Measurements from ENCODE around the gene SATB2. TPM values are rescaled to one million over a fixed set of nuclear protein-coding genes. Genes with fewer than 3 reads are reported as not detected.

Gene SATB2
- total RNA-seq, 1 donor from 2014 or later, result 1.5 TPM

DNA sequence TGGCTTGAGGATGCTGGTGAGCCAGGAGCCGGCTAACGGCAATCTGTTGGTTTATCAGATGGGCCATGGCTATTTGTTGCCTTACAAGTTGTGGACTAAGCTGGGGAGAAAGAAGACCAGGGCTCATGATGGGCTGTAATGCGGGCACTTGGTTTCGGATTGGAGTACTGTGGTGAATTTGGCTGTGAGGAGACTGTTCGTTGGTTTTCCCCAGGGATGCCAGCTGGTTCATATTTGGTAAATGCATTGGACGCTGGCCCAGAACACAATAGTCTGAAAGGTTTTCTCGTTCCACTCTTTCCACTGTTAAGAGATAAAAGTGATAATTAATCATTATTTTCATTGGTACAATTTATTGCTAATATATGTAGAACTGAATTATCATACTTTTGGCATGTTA is 108.9 kb downstream of the SATB2 start:
- intact Hi-C loops (cut with DNase I), result no loop called here
- DNase-seq (ENCODE audit: low spot score), result no peak

DNA sequence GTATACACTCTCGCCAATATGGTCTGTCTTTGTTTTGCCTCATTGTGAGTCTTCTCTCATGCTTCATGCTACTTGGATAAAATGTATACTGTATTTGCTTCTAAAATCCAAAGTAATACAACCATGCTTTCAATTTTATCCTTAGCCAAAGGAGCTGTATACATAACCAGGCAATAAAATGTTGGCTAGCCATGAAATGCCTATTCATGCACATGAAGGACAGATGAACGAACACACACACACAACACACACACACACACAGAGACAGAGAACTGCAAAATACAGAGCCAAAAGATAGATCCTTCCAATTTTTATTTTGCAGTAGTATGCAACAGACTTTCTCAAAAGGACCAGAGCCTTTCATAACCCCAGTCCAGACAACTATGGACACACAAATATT is 113.7 kb downstream of the SATB2 start:
- DNase-seq (ENCODE audit: low spot score), result no peak
- intact Hi-C loops (cut with DNase I), result no loop called here

DNA sequence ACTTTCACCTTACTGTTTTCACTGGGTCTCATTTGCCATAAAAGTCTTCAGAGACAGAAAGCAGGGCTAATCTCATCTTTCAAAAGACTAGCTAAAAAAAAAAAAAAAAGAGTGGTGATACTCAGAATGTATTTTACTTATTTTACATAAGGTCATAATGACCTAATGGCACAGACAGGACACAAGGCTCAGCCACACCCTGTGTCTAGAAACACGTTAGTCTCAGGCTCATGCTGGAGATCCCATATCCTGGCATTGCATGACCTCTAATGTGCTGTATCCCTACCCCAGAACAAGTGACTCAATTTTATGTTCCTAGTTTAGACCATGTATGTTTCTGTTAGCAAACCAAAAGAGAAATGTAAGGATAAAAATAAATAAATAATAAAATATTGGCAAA is 115.4 kb downstream of the SATB2 start:
- DNase-seq (ENCODE audit: low spot score), result no peak
- intact Hi-C loops (cut with DNase I), result no loop called here

DNA sequence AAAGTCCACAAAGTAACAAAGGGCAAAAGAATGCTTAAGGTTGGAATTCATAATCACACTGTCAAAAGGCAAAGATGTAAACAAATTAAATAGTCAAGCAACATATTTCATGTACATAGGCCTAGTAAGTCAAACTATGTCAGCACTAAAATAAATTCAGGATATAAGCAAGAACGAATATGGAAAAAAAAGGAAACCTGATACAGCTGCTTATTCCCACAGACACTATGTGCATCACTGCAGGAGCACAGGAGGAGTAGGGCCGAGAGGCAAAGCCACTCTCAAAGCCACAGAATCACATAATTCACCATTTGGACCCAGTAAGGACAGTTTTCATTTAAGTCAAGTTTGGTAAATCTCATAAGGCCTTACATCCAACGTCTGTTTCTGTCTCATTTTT is 116.6 kb downstream of the SATB2 start:
- intact Hi-C loops (cut with DNase I), result no loop called here

DNA sequence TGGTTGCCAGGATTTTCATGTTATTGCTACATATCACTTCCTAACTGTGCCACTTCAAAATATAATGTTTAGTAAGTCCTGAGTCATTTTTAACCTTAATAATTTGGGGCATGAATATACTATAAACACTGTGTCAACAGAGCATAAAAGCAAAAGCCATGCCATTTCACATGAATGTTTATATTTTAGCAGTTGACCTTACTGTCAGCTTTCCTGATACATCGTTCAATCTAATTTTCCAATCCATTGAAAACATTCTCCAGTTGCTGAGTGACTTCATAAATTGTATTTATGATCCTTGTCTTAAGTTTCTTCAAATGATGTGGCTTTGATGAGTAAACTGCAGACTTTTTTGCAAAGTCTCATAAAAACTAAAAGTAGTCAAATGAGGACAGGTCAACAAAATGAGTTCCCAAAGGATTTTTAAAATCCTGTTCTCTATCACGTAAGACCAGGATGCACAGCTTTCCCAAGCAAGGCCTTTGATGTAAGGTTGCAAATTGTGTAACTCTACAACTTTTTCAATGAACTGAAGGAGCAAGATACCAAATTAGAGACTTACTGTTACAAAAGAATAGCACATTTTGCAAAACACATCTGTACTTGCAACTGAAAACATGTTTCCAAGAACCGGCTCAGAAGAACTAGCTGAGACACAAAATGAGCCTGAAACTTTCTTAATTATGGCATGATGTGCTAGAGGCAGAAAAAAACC is 117.7 kb downstream of the SATB2 start:
- no peak for DNase-seq (ENCODE audit: low spot score)
- intact Hi-C loops (cut with DNase I), result no loop called here

More for the DNA sequence above, 116.6 kb downstream of the SATB2 start:
- DNase-seq (ENCODE audit: low spot score), result no peak

DNA sequence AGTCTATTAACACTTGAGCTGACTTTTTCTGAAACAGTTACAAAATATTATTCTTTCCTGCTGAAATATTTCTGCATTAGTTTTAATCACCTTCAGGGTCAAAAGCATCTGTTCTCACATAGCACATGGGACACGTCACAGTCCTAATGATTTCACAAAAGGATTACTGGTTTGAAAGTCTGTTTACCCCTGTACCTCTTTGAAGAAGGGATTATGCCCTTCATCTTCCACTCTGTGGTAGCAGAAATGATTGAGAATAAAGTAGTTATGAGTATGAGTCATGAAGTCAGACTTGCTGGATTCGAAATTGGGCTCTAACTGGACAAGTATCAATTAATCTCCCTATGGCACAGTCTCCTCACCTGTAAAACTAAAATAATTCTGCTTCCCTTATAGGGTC is 121.2 kb downstream of the SATB2 start:
- DNase-seq (ENCODE audit: low spot score), result no peak
- intact Hi-C loops (cut with DNase I), result no loop called here

- intact Hi-C loops (cut with DNase I), result no loop called here
- DNase-seq (ENCODE audit: low spot score), result no peak
Observed at GRCh38 chr2:199335502-199335901, 122.2 kb downstream of the SATB2 start.

DNA sequence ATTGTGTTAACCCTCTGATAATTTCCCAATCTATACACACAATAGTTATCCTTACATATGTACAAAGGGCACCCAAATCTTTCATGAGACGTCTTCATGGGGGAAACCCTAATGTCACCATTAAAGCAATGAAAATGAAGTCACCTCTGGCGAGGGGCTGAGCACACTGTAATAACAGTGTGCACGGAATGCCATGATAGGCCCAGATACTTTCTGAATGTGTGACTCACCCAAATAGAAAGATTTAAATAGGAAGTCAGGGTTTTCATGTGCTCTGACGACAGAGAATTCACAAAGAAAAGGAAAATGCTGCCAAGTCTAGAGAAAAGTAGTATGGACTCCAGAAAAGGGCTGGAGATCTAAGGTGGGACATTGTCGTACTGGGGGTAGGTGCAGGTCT is 128.3 kb downstream of the SATB2 start:
- no peak for DNase-seq (ENCODE audit: low spot score)
- intact Hi-C loops (cut with DNase I), result no loop called here

GRCh38 chr2:199329031-199329430 is 128.7 kb downstream of the SATB2 start:
- no peak for DNase-seq (ENCODE audit: low spot score)
- intact Hi-C loops (cut with DNase I), result no loop called here

DNA sequence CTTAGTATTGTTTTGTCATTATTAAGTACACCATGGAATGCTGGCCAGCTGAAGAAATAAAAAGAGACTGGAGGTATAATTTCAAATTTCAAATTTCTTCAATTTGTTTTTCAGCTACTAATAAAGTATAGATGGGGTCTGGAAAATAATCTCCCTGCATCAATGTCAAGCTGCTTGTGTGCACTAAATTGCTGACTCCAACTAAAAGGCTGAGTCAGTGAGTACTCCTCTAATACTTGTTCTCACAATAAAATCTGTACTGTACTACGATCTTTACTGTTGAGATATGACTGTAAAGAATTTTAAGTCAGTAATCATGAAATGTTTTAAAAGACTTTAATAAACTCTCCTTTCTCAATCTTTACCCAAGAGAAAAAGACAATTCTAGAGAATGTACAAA is 131.9 kb downstream of the SATB2 start:
- DNase-seq (ENCODE audit: low spot score), result no peak
- intact Hi-C loops (cut with DNase I), result no loop called here

DNA sequence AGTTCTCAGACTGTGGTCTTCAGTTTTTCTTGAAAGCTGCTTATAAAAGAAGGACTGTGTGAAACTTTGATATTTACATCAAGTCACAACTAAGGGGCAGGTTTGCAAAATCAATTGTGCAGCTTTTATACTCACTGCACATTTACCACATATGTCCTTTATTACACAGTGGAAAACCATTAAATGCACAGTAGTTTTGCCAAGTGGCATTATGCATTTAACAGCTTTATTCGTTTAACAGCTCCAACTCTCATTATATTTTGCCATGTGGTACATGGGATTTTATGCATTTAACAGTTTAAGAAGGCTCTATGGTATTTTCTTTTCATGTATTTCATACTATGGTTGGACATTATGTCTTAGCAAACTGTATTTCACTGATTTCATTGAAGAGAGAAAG is 135.6 kb downstream of the SATB2 start:
- DNase-seq (ENCODE audit: low spot score), result no peak
- intact Hi-C loops (cut with DNase I), result no loop called here

GRCh38 chr2:199317646-199318045 is 140.1 kb downstream of the SATB2 start:
- no peak for DNase-seq (ENCODE audit: low spot score)
- intact Hi-C loops (cut with DNase I), result no loop called here

DNA sequence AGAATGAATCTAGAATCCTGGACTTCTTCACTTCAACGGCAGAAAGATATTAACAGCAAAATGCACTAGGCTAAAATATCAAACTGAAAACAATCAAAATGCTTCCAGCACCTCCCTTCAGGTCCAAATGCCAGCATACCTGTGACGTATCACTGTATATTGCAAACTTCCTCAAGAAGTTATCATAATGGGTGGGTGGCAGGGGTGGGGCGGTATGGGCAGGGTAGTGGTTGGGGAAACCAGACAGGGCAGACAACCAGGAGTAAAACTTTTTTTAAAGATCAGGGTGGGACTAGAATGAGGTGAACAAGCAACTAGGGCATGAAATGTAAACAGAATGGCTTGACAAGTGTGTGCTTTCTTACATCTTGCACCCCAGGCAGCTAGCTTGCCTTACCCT is 140.9 kb downstream of the SATB2 start:
- no peak for DNase-seq (ENCODE audit: low spot score)
- intact Hi-C loops (cut with DNase I), result no loop called here

DNA sequence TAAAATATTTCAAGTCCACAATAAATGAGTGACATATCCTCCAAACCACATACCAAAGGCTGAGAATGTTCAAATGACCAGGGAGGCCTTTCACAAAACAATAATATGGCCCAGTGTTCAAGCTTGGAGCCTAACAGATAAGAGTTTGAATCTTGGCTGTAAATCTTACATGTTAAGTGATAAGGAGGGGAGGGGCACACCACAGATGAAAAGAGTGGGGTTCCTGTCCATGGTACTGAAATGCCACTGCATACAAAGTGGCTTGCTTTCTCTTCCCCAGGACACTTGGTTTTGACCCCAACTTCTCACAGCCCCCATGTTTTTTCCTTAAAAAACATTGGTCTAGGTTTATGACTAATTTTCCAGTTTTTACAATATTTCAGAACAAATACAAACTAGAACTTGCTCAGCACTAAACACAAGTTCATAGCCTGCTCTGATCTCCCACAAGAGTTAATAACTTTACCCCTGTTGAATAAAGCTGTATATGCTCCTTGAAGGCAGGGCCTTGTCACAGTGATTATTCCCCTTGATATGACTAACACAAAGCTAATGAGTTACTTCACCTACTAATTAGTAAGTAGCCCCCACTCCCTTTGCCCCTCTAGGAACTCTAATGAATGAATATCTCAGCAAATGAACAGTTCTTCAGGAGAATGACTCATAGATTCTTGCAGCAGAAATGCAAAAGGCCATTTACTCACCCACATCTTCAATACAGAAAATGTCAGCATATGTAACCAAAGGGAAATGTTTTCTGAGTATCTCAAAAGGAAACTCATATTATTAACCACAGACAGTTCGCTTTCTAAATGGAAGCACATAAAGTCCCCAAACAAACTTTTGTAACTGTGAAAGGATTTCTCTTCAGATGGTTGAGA is 142.2 kb downstream of the SATB2 start:
- intact Hi-C loops (cut with DNase I), result no loop called here
- DNase-seq (ENCODE audit: low spot score), result no peak

DNA sequence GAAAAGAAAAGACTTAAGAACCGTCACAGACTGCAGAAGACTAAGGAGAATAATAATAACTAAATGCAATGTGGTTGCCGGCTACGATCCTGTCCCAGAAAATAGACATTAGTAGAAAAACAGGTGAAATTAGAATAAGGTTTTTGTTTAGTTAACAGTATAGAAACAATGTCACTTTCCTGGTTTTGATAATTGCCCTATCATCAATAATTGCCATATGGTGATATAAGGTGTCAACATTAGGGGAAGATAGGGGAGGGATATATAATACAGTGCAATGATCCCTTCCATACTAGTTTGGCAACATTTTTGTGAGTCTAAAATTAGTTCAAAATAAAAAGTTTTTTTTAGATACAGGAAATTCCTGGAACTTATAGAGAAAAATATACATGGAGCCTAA is 144.8 kb downstream of the SATB2 start:
- no peak for DNase-seq (ENCODE audit: low spot score)
- intact Hi-C loops (cut with DNase I), result no loop called here

GRCh38 chr2:199310771-199311585 is 146.8 kb downstream of the SATB2 start:
- no peak for DNase-seq (ENCODE audit: low spot score)
- intact Hi-C loops (cut with DNase I), result no loop called here

- no peak for DNase-seq (ENCODE audit: low spot score)
- intact Hi-C loops (cut with DNase I), result no loop called here
Observed at GRCh38 chr2:199309973-199310372, 147.8 kb downstream of the SATB2 start.

- no peak for DNase-seq (ENCODE audit: low spot score)
- intact Hi-C loops (cut with DNase I), result no loop called here
Observed at GRCh38 chr2:199309411-199309810, 148.3 kb downstream of the SATB2 start.

DNA sequence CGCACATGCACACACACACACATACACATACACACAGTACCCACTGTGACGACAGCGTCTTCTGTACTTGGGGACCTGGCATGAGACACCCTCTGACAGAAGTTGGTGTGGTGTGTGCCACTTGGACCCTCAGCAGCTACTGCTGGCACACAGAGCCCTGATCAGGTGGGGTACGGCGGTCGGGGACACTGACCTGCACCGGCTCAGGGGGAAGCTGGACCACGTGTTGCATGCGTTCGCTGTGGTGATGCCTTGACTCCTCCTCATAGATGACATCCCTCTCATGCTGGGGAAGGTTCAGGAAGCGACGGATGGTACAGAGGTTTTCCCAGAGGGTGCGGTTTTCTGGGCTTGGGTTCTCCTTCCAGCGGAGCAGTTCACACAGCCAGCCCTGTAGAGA is 149.2 kb downstream of the SATB2 start:
- intact Hi-C loops (cut with DNase I), result no loop called here

DNA sequence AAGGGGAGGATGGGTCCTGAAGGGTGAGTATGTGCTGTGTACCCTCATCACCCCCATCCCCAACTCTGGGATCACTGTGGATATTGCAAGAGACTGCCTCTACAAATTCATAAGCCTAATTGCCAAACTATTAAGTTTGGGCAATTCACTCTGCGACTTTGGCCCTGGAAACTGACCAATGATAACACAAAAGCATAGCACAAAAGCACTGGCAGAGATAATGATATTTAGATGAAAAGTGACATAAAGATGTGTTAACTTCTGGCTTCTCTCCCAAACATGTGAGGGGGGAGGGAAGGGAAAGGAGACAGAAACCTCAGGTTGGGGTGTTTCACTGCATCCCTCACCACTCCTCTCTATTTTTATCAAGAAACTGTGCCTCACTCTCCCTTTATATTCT is 150.3 kb downstream of the SATB2 start:
- no peak for DNase-seq (ENCODE audit: low spot score)
- intact Hi-C loops (cut with DNase I), result no loop called here

More for the DNA sequence above, 149.2 kb downstream of the SATB2 start:
- DNase-seq (ENCODE audit: low spot score), result no peak

Data from cardiac septum (tissue), 1 donor.